Activated CD4-positive, alpha-beta memory T cell treated with anti-CD3 and anti-CD28 coated beads for 36 hours (primary cell): Measurements from ENCODE around the gene SERPINB10. TPM values are rescaled to one million over a fixed set of nuclear protein-coding genes. Genes with fewer than 3 reads are reported as not detected.

Experiments
- CTCF ChIA-PET: fragments of 350-600 bp; sonication (Branson Sonifier 250); formaldehyde crosslinking; loops from one replicate; lab custom pipeline; 2021; ENCODE audit warnings: antibody characterized with exemption, inconsistent platforms; lab: Charles Lee
- POLR2A ChIA-PET: fragments of 350-600 bp; sonication (Branson Sonifier 250); formaldehyde crosslinking; loops from one replicate; lab custom pipeline; 2021; ENCODE audit warnings: antibody characterized with exemption; lab: Charles Lee
- DNase-seq: peaks from one replicate; pipeline ENCODE4 v3.0.0-alpha.2; 2020
- H3K27ac Mint-ChIP-seq: one replicate; pipeline ENCODE4 v1.8.0; 2021; ENCODE audit warnings: mixed read lengths
- H3K27me3 Mint-ChIP-seq: one replicate; pipeline ENCODE4 v1.8.0; 2021; ENCODE audit warnings: mixed read lengths
- H3K36me3 Mint-ChIP-seq: one replicate; pipeline ENCODE4 v1.8.0; 2021; ENCODE audit warnings: mixed read lengths
- H3K4me1 Mint-ChIP-seq: one replicate; pipeline ENCODE4 v1.8.0; 2021; ENCODE audit warnings: low read depth, mixed read lengths
- H3K4me3 Mint-ChIP-seq: one replicate; pipeline ENCODE4 v1.8.0; 2021; ENCODE audit warnings: mild to moderate bottlenecking, mixed read lengths
- H3K9me3 Mint-ChIP-seq: one replicate; pipeline ENCODE4 v1.8.0; 2021; ENCODE audit warnings: mixed read lengths
- intact Hi-C: fragments of 100-400 bp; cut with micrococcal nuclease; formaldehyde crosslinking; loops from one replicate; pipeline ENCODE4 v1.15.1; 2023
- total RNA-seq, 2 experiments: library from RNA; stranded (reverse); gene quantifications; one replicate each; pipeline ENCODE4 v1.2.3, GENCODE V29; 2021

Gene SERPINB10
- total RNA-seq, 2 experiments from 2014 or later, result not detected

DNA sequence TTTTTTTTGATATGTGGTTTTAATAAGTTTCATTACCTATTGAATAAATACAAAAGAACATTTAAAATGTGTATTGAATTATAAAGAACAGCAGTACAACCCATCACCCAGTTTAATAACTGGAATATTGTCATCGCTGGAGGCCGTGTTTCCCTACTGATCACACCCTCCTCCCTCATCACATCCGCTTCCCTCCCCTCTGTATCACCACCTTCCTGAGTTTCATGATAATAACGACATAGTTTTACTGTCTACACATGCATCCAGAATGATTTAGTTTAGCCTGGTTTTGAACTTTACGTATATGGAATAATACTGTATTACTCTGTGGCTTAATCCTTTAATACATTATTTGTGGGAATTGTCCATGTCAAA, 64.2 kb downstream of the SERPINB10 start:
- intact Hi-C loops, result no loop called here
- Mint-ChIP-seq H3K4me1 (peaks cover 43% of the 10 kb centered on the region), H3K27me3 (no peaks in the 10 kb centered on the region), H3K9me3 (no peaks in the 10 kb centered on the region), H3K4me3 (no peak overlapping the region), H3K36me3 (peaks cover 5% of the 10 kb centered on the region), H3K27ac (no peak overlapping the region)
- POLR2A ChIA-PET, result no interaction called here
- CTCF ChIA-PET, result no interaction called here
- DNase-seq, result no peak

- ChIA-PET POLR2A (no interaction called here), CTCF (interaction anchor here (1.3 to 4.3 kb wide), 6 partner anchors 10 to 39 kb away, joined by 5 to 48 read pairs (median 8); no protein-coding TSS in a partner anchor)
- H3K27me3 Mint-ChIP-seq, result no peaks in the 10 kb centered on the region
- H3K9me3 Mint-ChIP-seq, result no peaks in the 10 kb centered on the region
- H3K4me3 Mint-ChIP-seq, result no peak overlapping the region
- DNase-seq, result peak; percentile 33
- H3K27ac Mint-ChIP-seq, result peak overlapping the region; percentile 29
- peaks cover 5% of the 10 kb centered on the region for H3K36me3 Mint-ChIP-seq
- intact Hi-C loops, result loop anchor here (1.0 to 5.0 kb wide), 2 partner anchors 12 to 38 kb away; no protein-coding TSS in a partner anchor
- peaks cover 42% of the 10 kb centered on the region for H3K4me1 Mint-ChIP-seq
Measured at GRCh38 chr18:63974991-63975390, 67.2 kb downstream of the SERPINB10 start.

DNA sequence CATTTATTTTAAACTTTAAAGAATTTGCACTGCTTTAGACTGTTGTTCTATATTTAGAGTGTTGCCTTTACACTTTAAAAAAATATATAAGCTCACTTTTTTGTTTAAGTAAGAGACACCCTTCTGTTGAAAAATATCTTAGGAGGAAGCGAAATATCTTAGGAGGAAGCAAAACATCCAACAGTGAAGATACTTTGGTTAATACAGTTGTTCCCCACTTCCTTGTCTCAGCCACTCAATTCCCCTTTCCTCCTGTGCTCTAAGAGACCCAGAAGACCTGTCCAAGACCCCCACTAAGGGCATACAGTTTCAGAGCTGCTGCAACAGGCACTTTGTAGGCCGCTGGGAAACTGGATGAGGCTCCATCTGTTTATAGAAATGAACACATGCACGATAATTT, 67.9 kb downstream of the SERPINB10 start:
- no peak overlapping the region for H3K4me3 Mint-ChIP-seq
- POLR2A ChIA-PET, result no interaction called here
- intact Hi-C loops, result loop anchor here (1.0 to 5.0 kb wide), 2 partner anchors 12 to 38 kb away; no protein-coding TSS in a partner anchor
- H3K4me1 Mint-ChIP-seq, result peaks cover 45% of the 10 kb centered on the region
- H3K9me3 Mint-ChIP-seq, result no peaks in the 10 kb centered on the region
- no peak for DNase-seq
- H3K27ac Mint-ChIP-seq, result no peak overlapping the region
- CTCF ChIA-PET, result interaction anchor here (1.1 to 4.3 kb wide), 7 partner anchors 9 to 40 kb away, joined by 3 to 48 read pairs (median 6); no protein-coding TSS in a partner anchor
- H3K36me3 Mint-ChIP-seq, result peaks cover 10% of the 10 kb centered on the region
- no peaks in the 10 kb centered on the region for H3K27me3 Mint-ChIP-seq

DNA sequence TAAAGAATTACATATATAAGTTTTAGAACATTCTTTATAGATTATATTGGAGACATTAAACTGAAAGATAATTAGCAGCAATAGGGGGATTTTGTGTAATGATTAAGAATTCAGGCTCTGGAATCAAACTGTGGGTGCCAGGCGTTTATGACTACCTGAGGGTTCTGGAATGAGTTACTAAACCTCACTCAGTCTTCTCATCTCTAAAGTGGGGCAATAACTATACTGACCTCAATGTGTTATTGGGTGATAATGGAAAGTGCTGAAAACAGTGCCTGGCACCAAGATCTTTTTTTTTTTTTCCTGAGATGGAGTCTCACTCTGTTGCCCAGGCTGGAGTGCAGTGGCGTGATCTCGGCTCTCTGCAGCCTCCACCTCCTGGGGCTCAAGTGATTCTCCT, 69.3 kb downstream of the SERPINB10 start:
- CTCF ChIA-PET, result interaction anchor here (0.5 to 4.3 kb wide), 4 partner anchors 14 to 140 kb away, joined by 3 to 48 read pairs (median 7); no protein-coding TSS in a partner anchor
- Mint-ChIP-seq H3K4me3 (no peak overlapping the region), H3K27me3 (no peaks in the 10 kb centered on the region), H3K27ac (no peak overlapping the region), H3K9me3 (no peaks in the 10 kb centered on the region), H3K36me3 (peaks cover 21% of the 10 kb centered on the region), H3K4me1 (peaks cover 33% of the 10 kb centered on the region)
- POLR2A ChIA-PET, result no interaction called here
- intact Hi-C loops, result loop anchor here (5.0 kb wide), 1 partner anchor 40 kb away; no protein-coding TSS in a partner anchor
- no peak for DNase-seq

DNA sequence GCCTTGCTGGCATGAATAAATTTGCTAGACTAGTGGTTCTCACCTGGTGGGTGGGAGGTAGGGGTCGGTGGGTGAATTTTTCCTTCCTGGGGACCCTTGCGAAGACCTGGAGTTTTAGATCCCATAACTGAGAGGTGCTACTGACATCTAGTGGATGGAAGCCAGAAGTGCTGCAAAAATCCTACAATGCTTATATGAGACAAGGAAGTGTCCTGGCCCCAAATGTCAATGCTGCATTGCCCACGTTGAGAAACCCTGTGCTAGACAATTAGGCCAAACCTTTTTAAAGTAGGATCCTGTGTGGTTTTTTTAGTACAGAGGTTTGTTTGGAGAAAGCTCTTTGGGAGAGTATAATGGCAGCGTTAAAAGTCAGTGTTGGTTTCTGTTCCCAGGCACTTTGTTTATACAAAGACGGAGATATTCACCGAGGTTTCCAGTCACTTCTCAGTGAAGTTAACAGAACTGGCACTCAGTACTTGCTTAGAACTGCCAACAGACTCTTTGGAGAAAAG, 71.7 kb downstream of the SERPINB10 start:
- intact Hi-C loops, result loop anchor here (1.0 to 5.0 kb wide), 7 partner anchors 9 to 461 kb away; partner anchors contain the start of gene SERPINB8
- CTCF ChIA-PET, result interaction anchor here (0.5 to 1.0 kb wide), 6 partner anchors 9 to 461 kb away, joined by 3 read pairs; partner anchors contain the start of gene SERPINB8

DNA sequence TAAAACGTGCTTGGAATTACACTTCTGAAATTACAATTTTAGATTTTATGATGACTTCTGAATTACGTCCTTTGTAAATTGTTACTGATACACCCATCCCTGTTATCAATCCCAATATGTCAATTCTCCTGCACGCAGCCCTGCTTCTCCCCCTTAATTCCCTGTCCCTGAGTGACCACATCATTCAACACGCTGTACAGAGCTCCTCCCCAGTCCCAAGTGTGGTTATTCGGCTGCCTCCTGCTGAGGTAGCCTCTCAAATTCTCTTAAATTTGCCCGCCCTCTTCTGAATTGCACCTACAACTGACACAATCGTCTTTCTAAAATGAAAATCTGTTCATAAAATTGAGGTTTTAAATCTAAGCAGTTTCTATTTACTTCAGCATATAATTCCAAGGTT, 72.3 kb downstream of the SERPINB10 start:
- POLR2A ChIA-PET, result no interaction called here
- peak overlapping the region; percentile 16 for H3K4me3 Mint-ChIP-seq
- CTCF ChIA-PET, result interaction anchor here (0.6 to 1.0 kb wide), 6 partner anchors 10 to 462 kb away, joined by 3 to 4 read pairs (median 3); partner anchors contain the start of gene SERPINB8
- no peaks in the 10 kb centered on the region for H3K27me3 Mint-ChIP-seq
- peaks cover 16% of the 10 kb centered on the region for H3K4me1 Mint-ChIP-seq
- H3K36me3 Mint-ChIP-seq, result peaks cover 40% of the 10 kb centered on the region
- intact Hi-C loops, result no loop called here
- H3K27ac Mint-ChIP-seq, result no peak overlapping the region
- DNase-seq, result no peak
- no peaks in the 10 kb centered on the region for H3K9me3 Mint-ChIP-seq

More for the DNA sequence above, 71.7 kb downstream of the SERPINB10 start:
- H3K27me3 Mint-ChIP-seq, result no peaks in the 10 kb centered on the region
- no peak overlapping the region for H3K27ac Mint-ChIP-seq
- DNase-seq, result peak; percentile 36
- H3K36me3 Mint-ChIP-seq, result peaks cover 38% of the 10 kb centered on the region
- peaks cover 21% of the 10 kb centered on the region for H3K4me1 Mint-ChIP-seq
- no peaks in the 10 kb centered on the region for H3K9me3 Mint-ChIP-seq
- H3K4me3 Mint-ChIP-seq, result no peak overlapping the region
- POLR2A ChIA-PET, result no interaction called here

GRCh38 chr18:63980896-63981460, 73.2 kb downstream of the SERPINB10 start:
- H3K27me3 Mint-ChIP-seq, result no peaks in the 10 kb centered on the region
- H3K27ac Mint-ChIP-seq, result no peak overlapping the region
- CTCF ChIA-PET, result interaction anchor here (0.9 kb wide), 1 partner anchor 18 kb away, joined by 4 read pairs; no protein-coding TSS in a partner anchor
- POLR2A ChIA-PET, result no interaction called here
- no peak overlapping the region for H3K4me3 Mint-ChIP-seq
- intact Hi-C loops, result no loop called here
- DNase-seq, result no peak
- peaks cover 43% of the 10 kb centered on the region for H3K36me3 Mint-ChIP-seq
- H3K9me3 Mint-ChIP-seq, result no peaks in the 10 kb centered on the region
- peaks cover 12% of the 10 kb centered on the region for H3K4me1 Mint-ChIP-seq

- peaks cover 12% of the 10 kb centered on the region for H3K4me1 Mint-ChIP-seq
- no peaks in the 10 kb centered on the region for H3K27me3 Mint-ChIP-seq
- intact Hi-C loops, result no loop called here
- CTCF ChIA-PET, result no interaction called here
- H3K36me3 Mint-ChIP-seq, result peaks cover 49% of the 10 kb centered on the region
- H3K9me3 Mint-ChIP-seq, result no peaks in the 10 kb centered on the region
- no peak overlapping the region for H3K4me3 Mint-ChIP-seq
- no peak for DNase-seq
- no peak overlapping the region for H3K27ac Mint-ChIP-seq
- POLR2A ChIA-PET, result no interaction called here
Measured at GRCh38 chr18:63981719-63982118, 74.0 kb downstream of the SERPINB10 start.

DNA sequence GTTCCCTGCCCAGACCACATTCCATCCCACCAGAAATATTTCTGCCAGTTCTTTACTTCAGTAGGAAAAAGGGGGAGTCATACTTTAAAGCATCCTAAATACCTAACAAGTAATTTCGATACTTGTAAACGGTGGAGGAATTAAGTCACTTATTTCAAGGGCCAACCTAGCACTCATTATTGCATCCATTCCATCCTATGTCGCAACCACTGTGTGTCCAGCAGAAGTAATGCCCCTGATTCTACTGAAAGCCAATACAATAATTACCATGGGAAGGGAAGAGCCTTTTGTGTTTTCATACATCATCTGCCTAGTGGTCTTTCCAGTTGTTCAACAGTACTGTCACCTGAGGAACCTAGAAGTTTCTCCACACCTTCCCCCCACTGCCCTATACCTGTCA, 74.6 kb downstream of the SERPINB10 start:
- H3K27ac Mint-ChIP-seq, result no peak overlapping the region
- no peak overlapping the region for H3K4me3 Mint-ChIP-seq
- peaks cover 52% of the 10 kb centered on the region for H3K36me3 Mint-ChIP-seq
- no peaks in the 10 kb centered on the region for H3K27me3 Mint-ChIP-seq
- CTCF ChIA-PET, result interaction anchor here (2.8 kb wide), 1 partner anchor 18 kb away, joined by 11 read pairs; no protein-coding TSS in a partner anchor
- H3K4me1 Mint-ChIP-seq, result peaks cover 10% of the 10 kb centered on the region
- intact Hi-C loops, result no loop called here
- no peak for DNase-seq
- H3K9me3 Mint-ChIP-seq, result no peaks in the 10 kb centered on the region
- POLR2A ChIA-PET, result no interaction called here

Other genes starting within 250 kb of the SERPINB10 start
- not detected for gene SERPINB3, start 246.1 kb upstream of the SERPINB10 start, total RNA-seq
- gene SERPINB11, start 205.0 kb upstream of the SERPINB10 start, total RNA-seq, result not detected
- not detected for gene SERPINB7, start 132.5 kb upstream of the SERPINB10 start, total RNA-seq
- gene SERPINB2, start 20.3 kb upstream of the SERPINB10 start, total RNA-seq, result not detected
- gene HMSD, start 41.3 kb downstream of the SERPINB10 start, total RNA-seq, result 10 to 100 TPM; 18.9 to 19.5 TPM
- gene SERPINB8, start 62.1 kb downstream of the SERPINB10 start, total RNA-seq, result 10 to 100 TPM; 14.6 to 14.9 TPM
- gene LINC00305, start 241.1 kb downstream of the SERPINB10 start, total RNA-seq, result not detected